Central memory CD8-positive, alpha-beta T cell (primary cell): ENCODE results near the gene SHROOM3.

Source experiments
- ATAC-seq: fragments of 150-1000 bp; cut with Tn5 transposase; replicated peaks from 2 replicates; pipeline ENCODE4 v1.10.0; 2022; ENCODE audit warnings: mild to moderate bottlenecking, moderate FRiP score, moderate number of reproducible peaks; ENCODE audit not compliant: poor library complexity, severe bottlenecking; ENCODE audit errors: extremely low read depth
- DNase-seq, 2 donors: peaks; one replicate each; pipeline ENCODE4 v3.0.0; 2021; ENCODE audit warnings: low spot score in 2 of 2
- H3K27ac Mint-ChIP-seq: one replicate; pipeline ENCODE4 v1.8.0; 2022; ENCODE audit warnings: low read depth, mild to moderate bottlenecking, moderate library complexity, mixed read lengths
- H3K27me3 Mint-ChIP-seq: one replicate; pipeline ENCODE4 v1.8.0; 2022; ENCODE audit warnings: mixed read lengths
- H3K36me3 Mint-ChIP-seq: one replicate; pipeline ENCODE4 v1.8.0; 2022; ENCODE audit warnings: mild to moderate bottlenecking, moderate library complexity, mixed read lengths; ENCODE audit not compliant: insufficient read depth
- H3K4me1 Mint-ChIP-seq: one replicate; pipeline ENCODE4 v1.8.0; 2022; ENCODE audit warnings: mixed read lengths
- H3K4me3 Mint-ChIP-seq: one replicate; pipeline ENCODE4 v1.8.0; 2022; ENCODE audit warnings: mild to moderate bottlenecking, moderate library complexity, mixed read lengths
- H3K9me3 Mint-ChIP-seq: one replicate; pipeline ENCODE4 v1.8.0; 2022; ENCODE audit warnings: mixed read lengths

SHROOM3 gene

DNA sequence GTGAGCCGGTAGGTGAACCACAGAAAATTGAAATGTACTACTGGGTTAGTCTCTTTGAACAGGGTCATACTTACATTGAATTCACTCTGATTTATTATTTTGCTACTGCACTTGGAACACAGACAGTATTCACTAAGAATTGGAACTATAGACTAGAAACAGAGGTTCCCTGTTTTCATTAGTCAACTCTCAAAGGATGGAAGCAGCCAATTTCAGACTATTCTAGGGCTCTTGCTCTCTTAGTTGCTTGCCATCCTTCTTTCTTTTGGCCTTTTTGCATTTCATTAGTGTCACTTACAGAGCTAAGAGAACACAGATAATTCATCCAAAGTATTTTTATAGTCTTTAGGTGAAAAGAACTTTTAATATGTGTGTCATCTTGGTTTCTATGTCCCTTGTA is 52.6 kb downstream of the SHROOM3 start:
- Mint-ChIP-seq H3K27ac (no peak overlapping the region), H3K9me3 (no peaks in the 10 kb centered on the region), H3K27me3 (peaks cover 9% of the 10 kb centered on the region), H3K4me1 (peaks cover 7% of the 10 kb centered on the region), H3K4me3 (no peak overlapping the region), H3K36me3 (no peaks in the 10 kb centered on the region)
- DNase-seq (no peak), ATAC-seq (no peak)

DNA sequence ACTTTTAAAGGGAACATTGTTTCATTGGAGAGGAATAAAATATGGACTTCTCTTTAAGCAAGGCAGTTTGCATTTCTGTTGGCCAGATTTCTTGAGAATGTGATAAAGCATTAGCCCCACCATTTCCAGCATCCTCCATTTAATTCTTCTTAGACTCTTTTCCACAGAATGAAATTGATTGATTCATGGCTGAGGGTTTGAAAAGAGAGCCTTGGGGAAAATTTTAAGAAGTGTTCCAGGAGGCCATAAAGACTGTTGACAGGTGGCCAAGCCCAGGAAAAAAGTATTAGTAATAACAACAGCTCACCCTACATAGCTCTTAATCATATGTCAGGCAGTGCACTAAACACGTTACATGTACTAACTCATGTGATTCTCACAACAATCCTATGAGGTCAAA is 53.4 kb downstream of the SHROOM3 start:
- no peak for ATAC-seq
- H3K4me3 Mint-ChIP-seq: no peak overlapping the region
- H3K27ac Mint-ChIP-seq: no peak overlapping the region
- no peaks in the 10 kb centered on the region for H3K36me3 Mint-ChIP-seq
- no peaks in the 10 kb centered on the region for H3K9me3 Mint-ChIP-seq
- peaks cover 16% of the 10 kb centered on the region for H3K27me3 Mint-ChIP-seq
- DNase-seq: no peak
- H3K4me1 Mint-ChIP-seq: peaks cover 7% of the 10 kb centered on the region

DNA sequence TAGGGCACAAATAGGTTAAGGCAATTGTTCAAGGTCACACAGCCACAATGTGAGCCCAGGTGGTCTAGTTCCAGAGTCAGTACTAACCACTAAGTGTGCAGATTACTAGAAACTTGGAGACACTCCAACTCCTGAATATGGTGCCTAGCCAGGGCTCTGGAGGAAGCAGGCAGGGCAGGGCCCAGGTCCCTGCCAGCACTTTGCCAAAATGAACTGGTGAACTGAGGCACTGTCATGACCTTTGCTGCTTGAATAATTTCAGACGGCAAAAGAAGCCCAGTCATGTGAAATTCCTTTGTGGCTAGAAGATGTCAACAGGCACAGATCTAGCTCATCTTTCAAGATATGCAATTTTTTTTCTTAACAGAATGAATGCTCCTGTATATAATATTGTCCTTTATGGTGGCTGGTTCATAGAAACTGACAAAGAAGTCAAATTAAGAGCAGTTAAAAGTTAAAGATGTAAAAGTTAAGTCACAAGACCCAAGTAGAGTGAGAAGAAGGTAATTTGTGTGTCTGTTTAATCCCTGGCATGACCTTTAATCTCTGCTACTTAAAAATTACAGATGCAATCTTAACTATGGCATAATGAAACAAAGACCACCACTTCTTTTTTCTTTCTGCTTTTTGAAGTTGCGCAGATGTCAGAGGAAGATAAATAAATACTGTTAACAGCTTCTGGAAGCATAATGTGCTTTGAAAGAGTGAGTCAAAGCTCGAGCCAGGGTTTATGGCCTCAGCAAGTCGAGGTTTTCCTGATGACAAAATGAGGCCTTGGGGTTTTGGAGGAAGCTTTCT is 54.1 kb downstream of the SHROOM3 start:
- Mint-ChIP-seq H3K27me3 (peaks cover 22% of the 10 kb centered on the region), H3K4me3 (no peak overlapping the region), H3K27ac (no peak overlapping the region), H3K4me1 (peaks cover 7% of the 10 kb centered on the region), H3K9me3 (no peaks in the 10 kb centered on the region), H3K36me3 (no peaks in the 10 kb centered on the region)
- no peak for ATAC-seq
- no peak for DNase-seq

DNA sequence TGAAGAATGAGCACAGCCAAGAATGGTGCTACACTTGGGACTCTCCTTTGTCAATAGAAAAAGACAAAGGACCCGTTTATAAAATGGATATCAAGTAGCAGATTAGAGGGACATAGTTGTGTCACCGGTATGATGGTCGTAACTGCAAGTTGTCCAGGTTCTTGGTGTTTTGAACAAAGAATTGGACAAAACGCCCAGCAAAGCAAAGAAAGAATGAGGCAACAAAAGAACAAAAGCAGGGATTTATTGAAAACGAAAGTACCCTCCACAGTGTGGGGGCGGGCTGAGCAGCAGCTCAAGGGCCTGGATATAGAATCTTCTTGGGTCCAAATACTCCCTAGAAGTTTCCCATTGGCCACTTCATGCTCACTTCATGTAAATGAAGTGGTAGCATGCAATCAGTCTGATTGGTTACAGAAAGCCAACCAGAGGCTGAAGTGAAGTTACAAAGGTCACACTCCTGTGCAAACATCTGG is 54.7 kb downstream of the SHROOM3 start:
- H3K4me1 Mint-ChIP-seq: peaks cover 7% of the 10 kb centered on the region
- H3K27me3 Mint-ChIP-seq: peaks cover 25% of the 10 kb centered on the region

DNA sequence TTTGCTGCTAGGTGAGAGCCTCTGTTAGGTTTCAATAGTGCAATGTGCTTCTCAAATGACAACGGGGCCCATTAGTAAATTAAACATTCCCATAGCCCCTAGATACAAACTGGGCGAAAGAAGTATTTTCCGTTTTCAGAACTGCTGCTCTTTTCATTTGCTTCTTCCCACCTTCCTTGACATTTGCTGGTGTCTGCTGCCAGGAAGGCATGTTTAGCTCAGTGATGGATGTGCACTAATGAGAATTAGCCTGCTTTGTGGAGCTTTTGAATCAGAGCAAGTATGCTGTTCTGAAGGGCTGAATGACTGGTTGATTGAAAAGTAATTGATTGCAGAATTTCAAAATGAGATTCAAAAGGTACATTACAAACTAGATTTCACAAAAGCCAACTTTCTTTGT is 57.0 kb downstream of the SHROOM3 start:
- no peak overlapping the region for H3K4me3 Mint-ChIP-seq
- no peaks in the 10 kb centered on the region for H3K36me3 Mint-ChIP-seq
- ATAC-seq (no peak), DNase-seq (no peak)
- H3K27me3 Mint-ChIP-seq: peaks cover 38% of the 10 kb centered on the region
- H3K9me3 Mint-ChIP-seq: no peaks in the 10 kb centered on the region
- peaks cover 7% of the 10 kb centered on the region for H3K4me1 Mint-ChIP-seq
- no peak overlapping the region for H3K27ac Mint-ChIP-seq

More for the DNA sequence above, 54.7 kb downstream of the SHROOM3 start:
- no peak for DNase-seq
- no peak for ATAC-seq
- no peak overlapping the region for H3K27ac Mint-ChIP-seq
- H3K4me3 Mint-ChIP-seq: no peak overlapping the region
- no peaks in the 10 kb centered on the region for H3K36me3 Mint-ChIP-seq
- H3K9me3 Mint-ChIP-seq: no peaks in the 10 kb centered on the region

DNA sequence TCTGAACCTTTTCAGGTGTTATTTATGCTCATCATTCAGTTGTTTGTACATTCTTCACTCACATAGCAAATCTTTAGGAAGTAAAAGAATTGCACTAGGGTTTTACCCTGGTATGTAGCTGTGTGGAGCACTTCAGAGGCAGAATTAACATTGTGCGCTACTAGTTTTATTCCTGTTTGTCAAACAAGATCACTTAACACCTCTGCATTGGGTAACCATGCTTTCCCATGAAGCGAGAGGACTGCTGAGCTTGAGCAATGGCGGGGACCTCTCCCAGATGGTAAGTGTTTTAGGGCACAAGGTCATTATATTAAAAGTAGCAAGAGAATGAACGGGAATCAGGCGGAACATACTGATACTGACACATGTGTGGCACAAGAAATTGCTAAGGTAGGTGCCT is 59.2 kb downstream of the SHROOM3 start:
- Mint-ChIP-seq H3K4me1 (peaks cover 5% of the 10 kb centered on the region), H3K27me3 (peaks cover 36% of the 10 kb centered on the region), H3K4me3 (no peak overlapping the region), H3K27ac (no peak overlapping the region), H3K9me3 (no peaks in the 10 kb centered on the region), H3K36me3 (no peaks in the 10 kb centered on the region)
- DNase-seq (no peak), ATAC-seq (no peak)

DNA sequence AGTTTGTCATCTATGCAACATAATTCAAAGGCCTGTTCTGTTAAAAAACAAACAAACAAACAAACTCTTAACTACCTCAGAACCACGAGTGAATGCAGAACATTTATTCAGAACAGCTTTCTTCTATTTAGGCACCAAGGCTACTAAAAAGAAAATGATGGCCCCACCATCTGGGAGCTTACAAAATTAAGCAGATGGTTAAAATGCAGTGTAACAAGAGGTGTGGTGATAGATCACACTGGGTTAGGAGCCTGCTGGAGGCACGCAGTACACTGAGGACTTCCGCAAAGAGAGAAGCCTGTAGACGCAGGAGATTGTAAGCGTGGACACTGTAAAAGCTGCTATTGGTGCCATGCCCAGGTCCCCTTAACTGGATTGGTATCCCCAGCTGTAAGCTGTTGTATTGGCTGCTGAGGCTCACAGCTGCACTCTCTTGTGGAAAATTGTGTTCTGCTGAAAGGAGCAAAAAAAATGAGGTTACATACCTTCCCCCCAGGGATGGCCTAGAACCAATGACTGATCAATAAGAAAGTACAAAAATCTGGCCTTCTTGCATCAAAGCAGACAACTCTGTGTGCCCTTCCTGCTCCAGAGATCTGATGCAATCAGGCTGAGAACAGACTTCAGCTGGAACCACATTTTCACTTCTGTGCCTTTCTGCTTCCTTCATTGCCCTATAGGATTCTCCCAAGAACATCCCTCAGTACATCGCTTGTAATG is 60.0 kb downstream of the SHROOM3 start:
- no peak overlapping the region for H3K27ac Mint-ChIP-seq
- peaks cover 31% of the 10 kb centered on the region for H3K27me3 Mint-ChIP-seq
- H3K4me1 Mint-ChIP-seq: no peaks in the 10 kb centered on the region
- H3K9me3 Mint-ChIP-seq: no peaks in the 10 kb centered on the region
- ATAC-seq (no peak), DNase-seq (no peak)
- H3K36me3 Mint-ChIP-seq: no peaks in the 10 kb centered on the region
- no peak overlapping the region for H3K4me3 Mint-ChIP-seq

DNA sequence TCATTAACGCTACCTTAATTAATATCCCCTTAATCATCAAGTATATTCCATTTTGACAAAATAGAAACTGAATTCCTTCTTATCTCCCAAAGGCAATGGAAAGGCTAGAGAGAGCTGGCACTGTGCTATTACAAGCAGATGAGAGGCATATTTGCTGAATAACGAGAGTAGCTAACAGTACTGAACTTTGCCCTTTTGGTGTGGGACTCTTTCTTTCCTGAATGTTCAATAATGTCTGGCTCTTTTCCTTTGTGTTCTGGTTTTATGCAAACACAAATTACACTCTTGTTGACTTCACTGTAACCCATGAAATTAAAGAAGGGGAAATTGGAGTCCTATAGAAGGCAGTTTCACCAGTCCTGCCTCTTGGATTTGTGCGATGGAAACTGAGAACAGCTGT is 63.5 kb downstream of the SHROOM3 start:
- H3K27ac Mint-ChIP-seq: no peak overlapping the region
- H3K9me3 Mint-ChIP-seq: no peaks in the 10 kb centered on the region
- H3K4me1 Mint-ChIP-seq: no peaks in the 10 kb centered on the region
- DNase-seq (no peak), ATAC-seq (no peak)
- no peak overlapping the region for H3K4me3 Mint-ChIP-seq
- no peaks in the 10 kb centered on the region for H3K36me3 Mint-ChIP-seq
- peaks cover 26% of the 10 kb centered on the region for H3K27me3 Mint-ChIP-seq

DNA sequence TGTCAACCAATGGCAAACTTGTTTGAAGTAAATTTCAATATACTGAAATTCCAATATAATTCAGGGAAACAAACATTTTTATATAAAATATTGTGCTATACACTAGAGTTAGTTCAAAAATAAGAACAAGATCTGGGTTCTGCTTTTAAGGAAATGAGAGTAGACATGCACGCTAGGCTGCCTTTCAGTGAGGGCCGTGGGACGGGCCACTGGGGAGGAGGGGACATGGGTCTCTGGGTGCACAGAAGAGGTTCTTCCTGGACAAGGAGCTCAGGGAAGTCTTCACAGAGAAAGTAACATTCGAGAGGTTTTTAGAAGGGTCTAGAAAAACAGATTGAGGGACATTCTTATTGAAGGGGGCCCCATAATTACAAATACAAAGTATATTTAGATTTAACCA is 64.4 kb downstream of the SHROOM3 start:
- H3K36me3 Mint-ChIP-seq: no peaks in the 10 kb centered on the region

DNA sequence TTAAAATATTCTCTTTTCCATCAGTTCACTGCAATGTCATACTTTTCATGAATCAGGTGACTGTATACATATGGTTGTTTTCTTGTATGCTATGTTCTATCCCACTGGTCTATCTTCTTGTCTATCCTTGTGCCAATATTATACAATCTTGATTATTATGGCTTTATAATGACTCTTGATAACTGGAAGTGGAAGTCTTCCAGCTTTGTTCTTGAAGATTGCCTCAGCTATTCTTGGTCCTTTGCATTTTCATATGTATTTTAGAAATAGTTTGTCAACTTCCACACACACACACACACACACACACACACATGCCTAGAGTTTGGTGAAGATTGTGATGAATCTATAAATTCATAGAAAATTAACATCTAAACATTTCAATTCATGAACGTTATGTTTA is 67.9 kb downstream of the SHROOM3 start:
- no peak overlapping the region for H3K4me3 Mint-ChIP-seq
- no peak for DNase-seq
- H3K27me3 Mint-ChIP-seq: peaks cover 17% of the 10 kb centered on the region
- ATAC-seq: no peak
- no peaks in the 10 kb centered on the region for H3K9me3 Mint-ChIP-seq
- H3K36me3 Mint-ChIP-seq: no peaks in the 10 kb centered on the region
- no peak overlapping the region for H3K27ac Mint-ChIP-seq
- H3K4me1 Mint-ChIP-seq: no peaks in the 10 kb centered on the region

More for the DNA sequence above, 64.4 kb downstream of the SHROOM3 start:
- DNase-seq (no peak), ATAC-seq (no peak)
- H3K4me1 Mint-ChIP-seq: no peaks in the 10 kb centered on the region
- no peak overlapping the region for H3K4me3 Mint-ChIP-seq
- no peaks in the 10 kb centered on the region for H3K9me3 Mint-ChIP-seq
- peaks cover 26% of the 10 kb centered on the region for H3K27me3 Mint-ChIP-seq
- no peak overlapping the region for H3K27ac Mint-ChIP-seq

DNA sequence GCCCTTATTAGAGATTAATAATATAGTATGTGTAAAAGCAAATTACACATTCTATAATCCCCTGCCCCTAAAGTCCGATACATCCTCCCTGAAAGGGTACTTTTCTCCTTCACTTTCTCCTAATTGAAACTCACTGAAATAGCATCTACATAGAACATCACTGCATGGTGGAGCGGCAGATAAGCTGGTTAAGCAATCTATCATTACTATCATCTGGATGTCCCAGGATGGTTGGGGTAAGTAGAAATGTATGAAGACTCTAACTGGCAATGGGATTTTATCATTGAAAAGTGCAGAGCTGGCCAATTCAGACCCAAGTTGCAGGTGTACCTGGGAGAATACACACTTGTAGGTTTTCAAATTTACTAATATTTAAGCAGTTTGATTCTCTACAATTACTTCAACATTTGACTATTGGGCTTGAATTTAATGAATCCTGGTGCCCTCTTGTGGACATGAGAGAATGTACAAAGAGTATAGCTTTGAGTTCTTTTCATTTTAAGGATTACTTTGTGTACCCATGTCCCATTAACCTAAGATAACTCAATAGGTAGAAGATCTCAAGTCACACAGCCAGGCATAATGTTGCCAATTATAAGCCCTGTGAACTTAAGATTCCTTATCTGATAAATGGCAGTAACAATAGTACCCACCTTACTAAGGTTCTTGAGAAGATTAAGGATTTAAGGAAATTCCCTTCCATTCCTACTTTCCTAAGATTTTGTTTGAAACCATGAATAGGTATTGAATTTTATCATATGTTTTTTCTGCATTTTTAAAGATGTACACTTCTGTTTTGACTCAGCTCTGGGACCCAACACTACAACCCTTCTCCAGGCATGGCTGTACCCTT is 69.8 kb downstream of the SHROOM3 start:
- ATAC-seq (no peak), DNase-seq (no peak)
- Mint-ChIP-seq H3K4me3 (no peak overlapping the region), H3K36me3 (no peaks in the 10 kb centered on the region), H3K27ac (no peak overlapping the region), H3K9me3 (no peaks in the 10 kb centered on the region), H3K27me3 (peaks cover 17% of the 10 kb centered on the region), H3K4me1 (no peaks in the 10 kb centered on the region)

DNA sequence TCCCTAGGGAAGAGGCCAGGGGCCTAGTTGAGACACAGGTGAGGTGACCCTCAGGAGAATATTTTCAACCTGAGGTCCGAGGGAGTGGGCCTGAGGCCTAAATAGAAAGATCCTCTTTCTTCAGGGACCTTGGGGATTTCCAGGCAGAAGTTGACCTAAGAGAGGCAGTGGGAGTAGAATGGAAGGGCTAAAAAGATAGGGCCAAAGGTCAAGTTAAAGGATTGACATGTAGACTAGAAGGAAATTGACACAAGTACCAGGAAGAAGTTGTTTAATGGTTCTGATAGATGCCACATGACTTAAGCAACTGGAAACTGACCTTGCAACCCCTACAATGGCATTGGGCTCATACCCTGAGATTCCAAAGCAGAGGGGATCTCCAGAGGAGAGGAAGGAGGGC is 76.9 kb downstream of the SHROOM3 start:
- Mint-ChIP-seq H3K4me3 (no peak overlapping the region), H3K9me3 (no peaks in the 10 kb centered on the region), H3K27me3 (peaks cover 21% of the 10 kb centered on the region), H3K4me1 (no peaks in the 10 kb centered on the region), H3K36me3 (no peaks in the 10 kb centered on the region), H3K27ac (no peak overlapping the region)
- ATAC-seq (no peak), DNase-seq (no peak)
